ENCODE data around the gene NR6A1.

DNA sequence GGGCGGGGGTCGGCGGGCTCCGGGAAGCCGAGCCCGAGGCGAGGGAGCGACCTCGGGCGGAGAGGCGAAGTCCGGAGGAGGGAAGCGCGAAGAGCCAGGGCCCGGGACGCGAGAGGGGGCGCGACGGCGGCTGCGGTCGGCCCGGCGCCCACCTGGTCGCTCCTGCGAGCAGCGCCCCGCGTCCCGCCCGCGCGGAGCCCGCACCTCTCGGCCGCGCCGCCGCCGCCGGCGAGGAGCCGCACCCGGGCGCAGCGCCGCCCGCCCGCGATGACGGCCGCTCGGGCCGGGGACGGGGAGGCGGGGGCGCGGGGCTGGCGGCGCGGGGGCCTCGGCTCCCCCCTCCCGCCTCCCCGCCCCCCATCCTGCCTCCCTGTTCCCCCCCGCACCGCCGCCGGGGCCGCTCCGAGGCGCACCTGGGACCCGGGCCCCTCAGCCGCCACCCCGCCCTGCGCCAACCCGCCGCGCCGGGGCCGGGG, 266.5 kb downstream of the NR6A1 start:
- TF ChIP-seq, protein P1, sequence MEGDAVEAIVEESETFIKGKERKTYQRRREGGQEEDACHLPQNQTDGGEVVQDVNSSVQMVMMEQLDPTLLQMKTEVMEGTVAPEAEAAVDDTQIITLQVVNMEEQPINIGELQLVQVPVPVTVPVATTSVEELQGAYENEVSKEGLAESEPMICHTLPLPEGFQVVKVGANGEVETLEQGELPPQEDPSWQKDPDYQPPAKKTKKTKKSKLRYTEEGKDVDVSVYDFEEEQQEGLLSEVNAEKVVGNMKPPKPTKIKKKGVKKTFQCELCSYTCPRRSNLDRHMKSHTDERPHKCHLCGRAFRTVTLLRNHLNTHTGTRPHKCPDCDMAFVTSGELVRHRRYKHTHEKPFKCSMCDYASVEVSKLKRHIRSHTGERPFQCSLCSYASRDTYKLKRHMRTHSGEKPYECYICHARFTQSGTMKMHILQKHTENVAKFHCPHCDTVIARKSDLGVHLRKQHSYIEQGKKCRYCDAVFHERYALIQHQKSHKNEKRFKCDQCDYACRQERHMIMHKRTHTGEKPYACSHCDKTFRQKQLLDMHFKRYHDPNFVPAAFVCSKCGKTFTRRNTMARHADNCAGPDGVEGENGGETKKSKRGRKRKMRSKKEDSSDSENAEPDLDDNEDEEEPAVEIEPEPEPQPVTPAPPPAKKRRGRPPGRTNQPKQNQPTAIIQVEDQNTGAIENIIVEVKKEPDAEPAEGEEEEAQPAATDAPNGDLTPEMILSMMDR (conservative IDR thresholded peaks at IDR 0.05 in 1 of 2, IDR thresholded peaks at IDR 0.05 in 1 of 2; ENCODE audit: extremely low read depth in 1 of 2, insufficient read depth in 1 of 2, low read depth in 1 of 2, low read length in 2 of 2) = no peak
- no peak for TF ChIP-seq EZH2 (IDR thresholded peaks at IDR 0.05; ENCODE audit: borderline replicate concordance, low read length)

All from mammary epithelial cell (primary cell).